Keratinocyte (primary cell): Measurements from ENCODE around the gene ATP9B. TPM values are rescaled to one million over a fixed set of nuclear protein-coding genes. Genes with fewer than 3 reads are reported as not detected.

Source experiments
- DNase-seq: peaks from one replicate; pipeline ENCODE4 v3.0.0-alpha.2; 2011; ENCODE audit warnings: low read depth, missing footprints, low spot score
- FAIRE-seq: peaks from 2 replicates; lab custom pipeline; 2011; peaks lifted over from hg19 to GRCh38; lab: Jason Lieb, UNC
- H2AFZ ChIP-seq: 2 replicates; pipeline ENCODE4 v1.6.0; 2012; ENCODE audit warnings: low read length, control low read depth, inconsistent platforms; ENCODE audit not compliant: control insufficient read depth
- H3K27ac ChIP-seq: 2 replicates; pipeline ENCODE4 v1.5.1; 2011; ENCODE audit warnings: low read length; ENCODE audit not compliant: control insufficient read depth, insufficient read depth
- H3K27me3 ChIP-seq: 3 replicates; pipeline ENCODE4 v1.6.0; 2011; ENCODE audit warnings: low read length; ENCODE audit not compliant: control insufficient read depth, insufficient read depth; ENCODE audit errors: extremely low read depth
- H3K36me3 ChIP-seq, 2 experiments: 2 replicates in 1 of 2; 3 replicates in 1 of 2; pipeline ENCODE4 v1.5.1; 2011; ENCODE audit warnings: low read length in 2 of 2, mild to moderate bottlenecking in 1 of 2; ENCODE audit not compliant: control insufficient read depth in 2 of 2, insufficient read depth in 2 of 2; ENCODE audit errors: extremely low read depth in 1 of 2
- H3K4me1 ChIP-seq: 3 replicates; pipeline ENCODE4 v1.5.1; 2011; ENCODE audit warnings: low read length; ENCODE audit not compliant: control insufficient read depth, insufficient read depth; ENCODE audit errors: extremely low read depth
- H3K4me2 ChIP-seq: 3 replicates; pipeline ENCODE4 v1.6.0; 2011; ENCODE audit warnings: low read depth, low read length; ENCODE audit not compliant: control insufficient read depth, insufficient read depth; ENCODE audit errors: extremely low read depth
- H3K4me3 ChIP-seq, 3 experiments: fragments of 200-600 bp in 1 of 3; sonication (generic) in 1 of 3; 2 replicates in 2 of 3; 3 replicates in 1 of 3; pipeline ENCODE4 v1.5.1; 2011 to 2016; ENCODE audit warnings: low read length in 3 of 3, mild to moderate bottlenecking in 3 of 3, control low read depth in 2 of 3, inconsistent platforms in 1 of 3, low read depth in 1 of 3, mixed read lengths in 1 of 3, mixed run types in 1 of 3, moderate library complexity in 1 of 3; ENCODE audit not compliant: control insufficient read depth in 2 of 3, insufficient read depth in 2 of 3; ENCODE audit errors: extremely low read depth in 1 of 3
- H3K79me2 ChIP-seq: 2 replicates; pipeline ENCODE4 v1.6.0; 2012; ENCODE audit warnings: low read length; ENCODE audit not compliant: control insufficient read depth, insufficient read depth
- H3K9ac ChIP-seq: 3 replicates; pipeline ENCODE4 v1.6.0; 2011; ENCODE audit warnings: low read length; ENCODE audit not compliant: control insufficient read depth, insufficient read depth; ENCODE audit errors: extremely low read depth
- H3K9me1 ChIP-seq: 3 replicates; pipeline ENCODE4 v1.6.0; 2011; ENCODE audit warnings: low read length; ENCODE audit not compliant: control insufficient read depth, insufficient read depth; ENCODE audit errors: extremely low read depth
- H3K9me3 ChIP-seq: 2 replicates; pipeline ENCODE4 v1.5.1; 2012; ENCODE audit warnings: low read depth, low read length; ENCODE audit not compliant: control insufficient read depth
- H4K20me1 ChIP-seq: 3 replicates; pipeline ENCODE4 v1.6.0; 2011; ENCODE audit warnings: low read length; ENCODE audit not compliant: control insufficient read depth, insufficient read depth; ENCODE audit errors: extremely low read depth
- CTCF ChIP-seq, 3 experiments: IDR thresholded peaks in 1 of 3; conservative IDR thresholded peaks in 1 of 3; optimal IDR thresholded peaks in 1 of 3; 2 replicates in 2 of 3; 3 replicates in 1 of 3; pipeline versions ENCODE3 to v1.5.1; 2011; ENCODE audit warnings: low read length in 3 of 3, mild to moderate bottlenecking in 3 of 3, moderate library complexity in 2 of 3, control low read depth in 1 of 3, inconsistent platforms in 1 of 3; ENCODE audit not compliant: insufficient read depth in 2 of 3; ENCODE audit errors: extremely low read depth in 1 of 3
- EZH2 ChIP-seq: IDR thresholded peaks from one replicate; pipeline ENCODE4 v1.6.1; 2012; ENCODE audit warnings: inconsistent platforms, mild to moderate bottlenecking, low read length, moderate library complexity
- dilution Hi-C: fragments of 300-500 bp; cut with MboI; formaldehyde crosslinking; loops from one replicate; pipeline ENCODE4 v1.7.0; 2020; ENCODE audit warnings: low sequenced_read_pairs; ENCODE audit not compliant: extremely low pct_ligation_motif_present
- polyA plus RNA-seq, 5 experiments: library from polyadenylated mRNA; depleted of rRNA in 3 of 5; stranded (reverse) in 3 of 5; stranded (forward) in 1 of 5; unstranded in 1 of 5; fragments of >200 nt; gene quantifications; 1 replicate in 1 of 5; 2 replicates in 3 of 5; 3 replicates in 1 of 5; pipeline versions ENCODE4 v1.2.1 to v1.2.3, GENCODE V29; 2011 to 2012; ENCODE audit warnings: missing spikeins in 2 of 5, low read depth in 1 of 5, low replicate concordance in 1 of 5

The ATP9B gene
- polyA plus RNA-seq, 1 donor (not counting 4 experiments of a cell fraction or from before 2014, with no cell fraction given) = 16.1 TPM

- DNase-seq (no peak), FAIRE-seq (no peak)
- no peaks in the 10 kb centered on the region for H4K20me1 ChIP-seq
- no peaks in the 10 kb centered on the region for H3K9me1 ChIP-seq
- no peaks in the 10 kb centered on the region for H3K79me2 ChIP-seq
- no peak overlapping the region for H3K27ac ChIP-seq
- dilution Hi-C loops = no loop called here
- no peak overlapping the region for H3K4me3 ChIP-seq
- peaks cover 0 to 8% of the 10 kb centered on the region in 2 experiments for H3K36me3 ChIP-seq
- no peak overlapping the region for H2AFZ ChIP-seq
- H3K9me3 ChIP-seq = no peaks in the 10 kb centered on the region
- no peak overlapping the region for H3K4me2 ChIP-seq
- no peak overlapping the region for H3K9ac ChIP-seq
- no peaks in the 10 kb centered on the region for H3K4me1 ChIP-seq
- TF ChIP-seq EZH2 (no peak), CTCF (optimal IDR thresholded peaks at IDR 0.05 in 1 of 3, IDR thresholded peaks at IDR 0.05 in 1 of 3, conservative IDR thresholded peaks at IDR 0.05 in 1 of 3; ENCODE audit: extremely low read depth in 1 of 3, insufficient read depth in 2 of 3, low read length in 3 of 3) (no peak)
- H3K27me3 ChIP-seq = no peaks in the 10 kb centered on the region
Measured at GRCh38 chr18:79424880-79425568, 355.8 kb downstream of the ATP9B start.

GRCh38 chr18:79425569-79425886 lies 356.3 kb downstream of the ATP9B start:
- dilution Hi-C loops = no loop called here
- Histone ChIP-seq H2AFZ (no peak overlapping the region), H3K9me1 (no peaks in the 10 kb centered on the region), H3K4me2 (no peak overlapping the region), H3K9me3 (no peaks in the 10 kb centered on the region), H4K20me1 (no peaks in the 10 kb centered on the region), H3K4me3 (no peak overlapping the region), H3K4me1 (no peaks in the 10 kb centered on the region), H3K36me3 (peaks cover 0 to 8% of the 10 kb centered on the region in 2 experiments), H3K27me3 (no peaks in the 10 kb centered on the region), H3K9ac (no peak overlapping the region), H3K79me2 (no peaks in the 10 kb centered on the region), H3K27ac (no peak overlapping the region)
- no peak for FAIRE-seq
- no peak for DNase-seq
- TF ChIP-seq CTCF (optimal IDR thresholded peaks at IDR 0.05 in 1 of 3, IDR thresholded peaks at IDR 0.05 in 1 of 3, conservative IDR thresholded peaks at IDR 0.05 in 1 of 3; ENCODE audit: extremely low read depth in 1 of 3, insufficient read depth in 2 of 3, low read length in 3 of 3) = no peak
